AG10803 (cell line): Measurements from ENCODE around the gene NDUFS2.
A peak's percentile ranks its signal among the peaks of the same experiment; 100 is the strongest.

ENCODE experiments used
- DNase-seq: peaks from one replicate; pipeline ENCODE4 v3.0.0; 2010; ENCODE audit warnings: low read depth
- H3K4me3 ChIP-seq: 2 replicates; pipeline ENCODE4 v1.5.1; 2011; ENCODE audit warnings: mild to moderate bottlenecking, low read length, control low read depth
- CTCF ChIP-seq: conservative IDR thresholded peaks from 2 replicates; pipeline ENCODE4 v1.5.1; 2011; ENCODE audit warnings: mild to moderate bottlenecking, low read length, control low read depth, inconsistent platforms

Gene NDUFS2

DNA sequence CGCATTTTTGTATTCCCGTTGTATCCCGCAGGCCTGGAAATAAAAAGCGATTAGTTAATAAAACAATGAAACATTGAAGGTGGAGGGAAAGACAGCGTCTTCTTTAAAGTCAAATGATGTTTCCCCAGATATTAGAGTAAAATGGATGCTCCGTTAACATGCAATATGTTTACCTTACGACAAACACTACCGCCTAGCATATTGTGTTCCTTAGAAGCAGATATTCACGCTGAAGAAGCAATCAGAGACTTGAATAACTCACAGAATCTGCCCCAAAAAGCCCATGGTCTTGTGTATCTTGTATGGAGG, 24.3 kb upstream of the NDUFS2 start:
- no peak for TF ChIP-seq CTCF
- H3K4me3 ChIP-seq, result peak overlapping the region; percentile 98
- no peak for DNase-seq

DNA sequence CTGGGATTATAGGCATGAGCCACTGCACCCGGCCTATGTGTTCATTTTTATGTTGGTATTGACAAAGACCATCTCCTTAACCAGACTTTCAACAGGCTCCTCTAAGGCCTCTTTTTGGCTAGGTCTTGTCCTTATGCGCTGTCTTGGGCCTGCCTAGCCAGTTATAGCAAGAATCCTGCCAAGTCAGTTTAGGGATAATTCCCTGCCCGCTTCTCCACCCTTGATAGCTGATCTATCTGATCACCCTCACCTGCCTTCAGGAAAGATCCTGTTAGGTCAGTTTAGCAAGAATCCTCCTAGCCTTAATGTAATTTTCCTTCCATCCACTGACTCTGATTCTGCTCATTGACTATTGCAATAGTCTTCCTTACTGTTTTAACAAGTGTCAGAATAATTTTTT, 22.5 kb upstream of the NDUFS2 start:
- no peak overlapping the region for H3K4me3 ChIP-seq
- no peak for DNase-seq
- no peak for TF ChIP-seq CTCF

GRCh38 chr1:161180639-161181038, 21.5 kb upstream of the NDUFS2 start:
- TF ChIP-seq CTCF, result peak; percentile 54
- no peak overlapping the region for H3K4me3 ChIP-seq
- DNase-seq, result no peak

GRCh38 chr1:161182214-161182613, 20.0 kb upstream of the NDUFS2 start:
- peak; percentile 71 for DNase-seq
- no peak overlapping the region for H3K4me3 ChIP-seq
- no peak for TF ChIP-seq CTCF

GRCh38 chr1:161185282-161185682, 16.9 kb upstream of the NDUFS2 start:
- H3K4me3 ChIP-seq, result no peak overlapping the region
- no peak for TF ChIP-seq CTCF
- peak; percentile 88 for DNase-seq

- DNase-seq, result no peak
- H3K4me3 ChIP-seq, result no peak overlapping the region
Measured at GRCh38 chr1:161185732-161186311, 16.3 kb upstream of the NDUFS2 start.

More at GRCh38 chr1:161185732-161186311, 16.3 kb upstream of the NDUFS2 start:
- no peak for TF ChIP-seq CTCF
